ENCODE results near the gene MOCS2.

- TF ChIP-seq, protein P1, sequence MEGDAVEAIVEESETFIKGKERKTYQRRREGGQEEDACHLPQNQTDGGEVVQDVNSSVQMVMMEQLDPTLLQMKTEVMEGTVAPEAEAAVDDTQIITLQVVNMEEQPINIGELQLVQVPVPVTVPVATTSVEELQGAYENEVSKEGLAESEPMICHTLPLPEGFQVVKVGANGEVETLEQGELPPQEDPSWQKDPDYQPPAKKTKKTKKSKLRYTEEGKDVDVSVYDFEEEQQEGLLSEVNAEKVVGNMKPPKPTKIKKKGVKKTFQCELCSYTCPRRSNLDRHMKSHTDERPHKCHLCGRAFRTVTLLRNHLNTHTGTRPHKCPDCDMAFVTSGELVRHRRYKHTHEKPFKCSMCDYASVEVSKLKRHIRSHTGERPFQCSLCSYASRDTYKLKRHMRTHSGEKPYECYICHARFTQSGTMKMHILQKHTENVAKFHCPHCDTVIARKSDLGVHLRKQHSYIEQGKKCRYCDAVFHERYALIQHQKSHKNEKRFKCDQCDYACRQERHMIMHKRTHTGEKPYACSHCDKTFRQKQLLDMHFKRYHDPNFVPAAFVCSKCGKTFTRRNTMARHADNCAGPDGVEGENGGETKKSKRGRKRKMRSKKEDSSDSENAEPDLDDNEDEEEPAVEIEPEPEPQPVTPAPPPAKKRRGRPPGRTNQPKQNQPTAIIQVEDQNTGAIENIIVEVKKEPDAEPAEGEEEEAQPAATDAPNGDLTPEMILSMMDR (IDR thresholded peaks at IDR 0.05): 0 out of 3 replicates have a peak, but pooled peaks have one; percentile 9
- TF ChIP-seq CHD2 (IDR thresholded peaks at IDR 0.05; ENCODE audit: low read length, partially characterized antibody): no peak
These were observed 18.3 kb downstream of the MOCS2 start for GRCh38 chr5:53091289-53091688.

Data from A549 (cell line).